GM18507 (cell line): ENCODE results near the gene CACNA1E.
A peak's percentile ranks its signal among the peaks of the same experiment; 100 is the strongest.

Experiments used
- DNase-seq: peaks from one replicate; pipeline ENCODE4 v3.0.0; 2011; ENCODE audit warnings: low read depth; ENCODE audit not compliant: insufficient read length; ENCODE audit errors: extremely low spot score
- FAIRE-seq: peaks from 2 replicates; lab custom pipeline; 2011; peaks lifted over from hg19 to GRCh38; lab: Jason Lieb, UNC

CACNA1E gene

GRCh38 chr1:181483285-181484195, at the start of gene CACNA1E:
TSS of gene CACNA1E (plus strand) at chr1:181483517. CDS start at chr1:181483745, 228 bp downstream.
- DNase-seq (no peak), FAIRE-seq (no peak)

- DNase-seq, result no peak
- no peak for FAIRE-seq
These were observed 49.4 kb upstream of the CACNA1E start for GRCh38 chr1:181433931-181434330.

- FAIRE-seq, result peak; percentile 74
- DNase-seq, result no peak
These were observed 45.3 kb upstream of the CACNA1E start for GRCh38 chr1:181438013-181438412.

- FAIRE-seq (no peak), DNase-seq (no peak)
These were observed 42.8 kb upstream of the CACNA1E start for GRCh38 chr1:181440510-181440909.

- no peak for FAIRE-seq
- DNase-seq, result no peak
These were observed 41.2 kb upstream of the CACNA1E start for GRCh38 chr1:181442181-181442525.

GRCh38 chr1:181443231-181443853, 40.0 kb upstream of the CACNA1E start:
- DNase-seq (no peak), FAIRE-seq (peak; percentile 51)

GRCh38 chr1:181445436-181445835, 37.9 kb upstream of the CACNA1E start:
- DNase-seq (no peak), FAIRE-seq (no peak)

GRCh38 chr1:181448461-181448860, 34.9 kb upstream of the CACNA1E start:
- FAIRE-seq (no peak), DNase-seq (no peak)

- DNase-seq (no peak), FAIRE-seq (no peak)
These were observed 31.6 kb upstream of the CACNA1E start for GRCh38 chr1:181451661-181452230.

GRCh38 chr1:181452746-181453145, 30.6 kb upstream of the CACNA1E start:
- FAIRE-seq, result no peak
- DNase-seq, result no peak

GRCh38 chr1:181453541-181454201, 29.6 kb upstream of the CACNA1E start:
- FAIRE-seq (no peak), DNase-seq (no peak)

- no peak for DNase-seq
- FAIRE-seq, result no peak
These were observed 26.8 kb upstream of the CACNA1E start for GRCh38 chr1:181456551-181456950.

- DNase-seq (no peak), FAIRE-seq (no peak)
These were observed 24.9 kb upstream of the CACNA1E start for GRCh38 chr1:181458419-181458818.

- no peak for FAIRE-seq
- DNase-seq, result no peak
These were observed 24.2 kb upstream of the CACNA1E start for GRCh38 chr1:181459067-181459466.

GRCh38 chr1:181469829-181470228, 13.5 kb upstream of the CACNA1E start:
- no peak for FAIRE-seq
- DNase-seq, result no peak

- FAIRE-seq (no peak), DNase-seq (no peak)
These were observed 7.7 kb upstream of the CACNA1E start for GRCh38 chr1:181475580-181475979.

- DNase-seq, result no peak
- no peak for FAIRE-seq
These were observed 6.7 kb upstream of the CACNA1E start for GRCh38 chr1:181476581-181476980.

GRCh38 chr1:181478306-181478705, 5.0 kb upstream of the CACNA1E start:
- no peak for FAIRE-seq
- no peak for DNase-seq

- DNase-seq (peak; percentile 45), FAIRE-seq (peak; percentile 92)
These were observed 4.1 kb upstream of the CACNA1E start for GRCh38 chr1:181479137-181479745.

- no peak for FAIRE-seq
- no peak for DNase-seq
These were observed 1.3 kb upstream of the CACNA1E start for GRCh38 chr1:181482001-181482430.
